Sigmoid colon (tissue), 7 donors: ENCODE measurements around the gene SRRM4. TPM values are rescaled to one million over a fixed set of nuclear protein-coding genes. Genes with fewer than 3 reads are reported as not detected.
A peak's percentile ranks its signal among the peaks of the same experiment; 100 is the strongest.

ENCODE experiments used
- DNase-seq: peaks from one replicate; pipeline ENCODE4 v3.0.0-alpha.2; 2019
- H3K27ac ChIP-seq, 4 donors: fragments of 200-600 bp; sonication (generic); one replicate each; pipeline ENCODE4 v1.5.1; 2016 to 2019; ENCODE audit warnings: mild to moderate bottlenecking in 1 of 4
- H3K27me3 ChIP-seq, 3 donors: fragments of 200-600 bp; sonication (generic); one replicate each; pipeline ENCODE4 v1.5.1; 2019; ENCODE audit warnings: mild to moderate bottlenecking in 1 of 3
- H3K36me3 ChIP-seq, 4 donors: fragments of 200-600 bp; sonication (generic); one replicate each; pipeline ENCODE4 v1.5.1; 2016 to 2019
- H3K4me1 ChIP-seq, 4 donors: fragments of 200-600 bp; sonication (generic); one replicate each; pipeline ENCODE4 v1.5.1; 2017 to 2019
- H3K4me3 ChIP-seq, 4 donors: fragments of 200-600 bp; sonication (generic); one replicate each; pipeline ENCODE4 v1.5.1; 2017 to 2019; ENCODE audit warnings: mild to moderate bottlenecking in 2 of 4, moderate library complexity in 1 of 4
- H3K9me3 ChIP-seq, 4 donors: fragments of 200-600 bp in 3 of 4; sonication (generic) in 3 of 4; one replicate each; pipeline versions ENCODE4 v1.5.1 to v1.6.1; 2013 to 2019
- CTCF ChIP-seq, 4 experiments: fragments of 450-650 bp in 3 of 4; fragments of 200-600 bp in 1 of 4; IDR thresholded peaks; one replicate each; pipeline ENCODE4 v1.5.1; 2016 to 2019; ENCODE audit warnings: antibody characterized with exemption in 4 of 4, mild to moderate bottlenecking in 3 of 4, moderate library complexity in 2 of 4
- EP300 ChIP-seq, 4 donors: sonication (generic); formaldehyde crosslinking; IDR thresholded peaks; one replicate each; pipeline ENCODE4 v1.6.1; 2017; ENCODE audit warnings: antibody characterized with exemption in 4 of 4
- POLR2A ChIP-seq, 2 donors: fragments of 450-650 bp; IDR thresholded peaks; one replicate each; pipeline ENCODE4 v1.6.1; 2016; ENCODE audit warnings: antibody characterized with exemption in 2 of 2, mild to moderate bottlenecking in 2 of 2, moderate library complexity in 2 of 2
- POLR2AphosphoS5 ChIP-seq, 4 donors: sonication (generic); formaldehyde crosslinking; IDR thresholded peaks; one replicate each; pipeline ENCODE4 v1.6.1; 2017; ENCODE audit warnings: antibody characterized with exemption in 4 of 4
- WGBS, 2 donors: extraction: QIAGEN DNeasy Blood & Tissue Kit; methylation state at CpG; one replicate each; pipeline ENCODE4 v1.1.7; 2013; 5-methylcytosine and 5-hydroxymethylcytosine counted together
- intact Hi-C: fragments of 100-400 bp; cut with DNase I; formaldehyde crosslinking; loops from one replicate; pipeline ENCODE4 v1.15.1; 2023
- polyA plus RNA-seq, 3 donors: library from polyadenylated mRNA; stranded (reverse); fragments of 200-250 nt; gene quantifications; one replicate each; pipeline ENCODE4 v1.2.3, GENCODE V29; 2013
- total RNA-seq, 4 donors: library from RNA; depleted of rRNA; stranded (reverse); fragments of >200 nt; gene quantifications; one replicate each; pipeline ENCODE4 v1.1.0, GENCODE V29; 2016
- donor health status: healthy with polysubstance abuse.
- donor health status: Bipolar disorder and iron deficiency.
- donor health status: healthy.

SRRM4 gene
- total and polyA plus RNA-seq, 7 donors = under 0.01 to 0.14 (median 0.07) TPM; not detected in 4

- WGBS, 2 donors = 3 to 5% methylated on average over 17 of the region's 17 CpGs
- intact Hi-C loops = loop anchor here (2.0 kb wide), 1 partner anchor 565 kb away; no protein-coding TSS in a partner anchor
- peak in 3 of 4 experiments; percentile 33 to 66 (median 51) for TF ChIP-seq CTCF (IDR thresholded peaks at IDR 0.05)
- no peak for TF ChIP-seq EP300 (IDR thresholded peaks at IDR 0.05)
- no peak for TF ChIP-seq POLR2A (IDR thresholded peaks at IDR 0.05)
Observed at GRCh38 chr12:118979763-118980406, 1.5 kb upstream of the SRRM4 start.

GRCh38 chr12:118980407-118981014, 830 bp upstream of the SRRM4 start:
- TF ChIP-seq POLR2A (IDR thresholded peaks at IDR 0.05) (no peak), EP300 (IDR thresholded peaks at IDR 0.05) (no peak), POLR2AphosphoS5 (IDR thresholded peaks at IDR 0.05) (no peak), CTCF (IDR thresholded peaks at IDR 0.05) (no peak)
- intact Hi-C loops = no loop called here

More at GRCh38 chr12:118979763-118980406, 1.5 kb upstream of the SRRM4 start:
- no peak overlapping the region for H3K27ac ChIP-seq
- H3K27me3 ChIP-seq = peaks cover 23 to 55% (median 34%) of the 10 kb centered on the region in 3 donors
- H3K9me3 ChIP-seq = no peaks in the 10 kb centered on the region
- peaks cover 0 to 21% (median 19%) of the 10 kb centered on the region in 4 donors for H3K4me1 ChIP-seq
- H3K4me3 ChIP-seq = no peak overlapping the region
- DNase-seq = no peak
- H3K36me3 ChIP-seq = no peaks in the 10 kb centered on the region

GRCh38 chr12:118982302-118982701, 961 bp downstream of the SRRM4 start:
- DNase-seq = no peak
- Histone ChIP-seq H3K27me3 (peaks cover 23 to 60% (median 34%) of the 10 kb centered on the region in 3 donors), H3K27ac (no peak overlapping the region), H3K4me1 (peaks cover 0 to 21% (median 19%) of the 10 kb centered on the region in 4 donors), H3K4me3 (no peak overlapping the region), H3K36me3 (no peaks in the 10 kb centered on the region), H3K9me3 (no peaks in the 10 kb centered on the region)
- 19 to 21% methylated on average over 8 of the region's 8 CpGs for WGBS, 2 donors
- TF ChIP-seq CTCF (IDR thresholded peaks at IDR 0.05) (no peak), POLR2AphosphoS5 (IDR thresholded peaks at IDR 0.05) (no peak), POLR2A (IDR thresholded peaks at IDR 0.05) (no peak), EP300 (IDR thresholded peaks at IDR 0.05) (no peak)
- intact Hi-C loops = no loop called here

More at GRCh38 chr12:118980407-118981014, 830 bp upstream of the SRRM4 start:
- no peak overlapping the region for H3K4me3 ChIP-seq
- H3K4me1 ChIP-seq = peaks cover 0 to 21% (median 19%) of the 10 kb centered on the region in 4 donors
- H3K9me3 ChIP-seq = no peaks in the 10 kb centered on the region
- no peak overlapping the region for H3K27ac ChIP-seq
- peaks cover 23 to 55% (median 34%) of the 10 kb centered on the region in 3 donors for H3K27me3 ChIP-seq
- no peak for DNase-seq
- 3 to 8% methylated on average over 29 of the region's 29 CpGs for WGBS, 2 donors
- H3K36me3 ChIP-seq = no peaks in the 10 kb centered on the region

- TF ChIP-seq POLR2AphosphoS5 (IDR thresholded peaks at IDR 0.05) = no peak
- TF ChIP-seq CTCF (IDR thresholded peaks at IDR 0.05) = no peak
- no peak for TF ChIP-seq POLR2A (IDR thresholded peaks at IDR 0.05)
- no peak for TF ChIP-seq EP300 (IDR thresholded peaks at IDR 0.05)
- no peak for DNase-seq
- H3K4me3 ChIP-seq = no peak overlapping the region
- intact Hi-C loops = no loop called here
- H3K27me3 ChIP-seq = peaks cover 23 to 60% (median 34%) of the 10 kb centered on the region in 3 donors
- H3K27ac ChIP-seq = no peak overlapping the region
- 48 to 58% methylated on average over 7 of the region's 7 CpGs for WGBS, 2 donors
- H3K4me1 ChIP-seq = peaks cover 0 to 21% (median 19%) of the 10 kb centered on the region in 4 donors
- no peaks in the 10 kb centered on the region for H3K36me3 ChIP-seq
- no peaks in the 10 kb centered on the region for H3K9me3 ChIP-seq
Observed at GRCh38 chr12:118982984-118983761, 1.8 kb downstream of the SRRM4 start.
